HG03139 (cell line): ENCODE data around the gene PYGO1.
"Not testable (repeated sequence)": the region's sequence is repeated elsewhere in the genome, so short reads cannot be mapped to it uniquely, and the experiment has no call there.

Experiments
- ATAC-seq: cut with Tn5 transposase; IDR thresholded peaks from one replicate; pipeline ENCODE4 v1.9.1; 2021; ENCODE audit not compliant: unreplicated experiment

Gene PYGO1

DNA sequence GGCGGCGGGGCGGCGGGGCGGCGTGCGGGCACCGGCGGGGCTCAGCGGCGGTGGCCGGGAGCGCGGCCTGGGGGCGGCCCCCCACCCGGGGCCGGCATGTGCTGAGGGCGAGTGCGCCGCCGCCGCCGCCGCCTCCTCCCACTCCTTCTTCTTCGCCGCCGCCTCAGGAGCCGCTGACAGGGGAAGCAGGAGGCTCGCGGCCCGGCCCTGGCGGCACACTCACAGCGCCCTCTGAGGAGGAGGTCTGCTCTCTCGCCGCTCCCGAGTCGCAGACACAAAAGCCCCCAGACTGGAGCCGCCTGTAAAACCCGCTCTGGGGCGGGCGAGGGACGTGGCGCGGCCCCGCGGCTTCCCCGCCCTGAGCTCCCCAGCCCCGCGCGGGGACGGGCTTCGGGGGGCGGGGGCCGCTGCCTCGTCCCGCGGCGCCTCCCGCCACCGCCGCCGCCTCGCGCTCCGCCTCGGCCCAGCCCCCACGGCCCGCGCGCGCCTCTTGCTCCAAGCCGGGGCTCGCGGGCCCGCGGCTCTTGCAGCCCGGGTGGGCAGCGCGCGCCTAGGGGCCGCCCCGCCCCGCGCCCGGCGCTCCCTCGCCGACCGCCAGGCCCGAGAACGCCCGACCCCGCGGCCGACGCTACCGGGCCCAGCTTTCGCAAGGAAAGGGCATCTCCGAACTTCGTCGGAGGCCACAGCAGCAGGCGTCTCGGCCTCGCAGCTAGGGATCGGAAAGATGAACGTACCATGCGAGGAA lies at the start of gene PYGO1:
Gene PYGO1 (minus strand): TSS at position 276 of the 745 bp plus-strand sequence. CDS start 462 bp downstream, outside the sequence.
- ATAC-seq = no peak

GRCh38 chr15:55637086-55637485 lies 48.9 kb upstream of the PYGO1 start:
- ATAC-seq = no peak

DNA sequence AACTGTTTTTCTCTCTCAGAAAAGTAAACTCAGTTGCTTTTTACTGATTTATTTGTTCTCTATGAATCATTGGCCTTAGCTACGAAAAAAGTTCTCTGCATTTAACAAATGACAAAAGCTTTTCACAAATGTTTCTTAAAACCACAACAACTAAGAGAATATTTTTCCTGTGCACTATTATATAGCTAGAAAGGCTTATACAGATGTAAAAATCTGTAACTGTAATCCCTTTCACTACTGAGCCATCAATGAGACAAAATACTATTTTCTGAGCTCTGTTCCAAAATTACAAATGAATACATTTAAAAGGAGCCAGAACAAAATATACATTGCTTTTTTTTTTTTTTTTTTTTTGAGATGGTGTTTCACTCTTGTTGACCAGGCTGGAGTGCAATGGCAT lies 45.6 kb upstream of the PYGO1 start:
- no peak for ATAC-seq

GRCh38 chr15:55632434-55632833 lies 44.3 kb upstream of the PYGO1 start:
- no peak for ATAC-seq

- ATAC-seq = no peak
Measured at GRCh38 chr15:55630858-55631257, 42.7 kb upstream of the PYGO1 start.

DNA sequence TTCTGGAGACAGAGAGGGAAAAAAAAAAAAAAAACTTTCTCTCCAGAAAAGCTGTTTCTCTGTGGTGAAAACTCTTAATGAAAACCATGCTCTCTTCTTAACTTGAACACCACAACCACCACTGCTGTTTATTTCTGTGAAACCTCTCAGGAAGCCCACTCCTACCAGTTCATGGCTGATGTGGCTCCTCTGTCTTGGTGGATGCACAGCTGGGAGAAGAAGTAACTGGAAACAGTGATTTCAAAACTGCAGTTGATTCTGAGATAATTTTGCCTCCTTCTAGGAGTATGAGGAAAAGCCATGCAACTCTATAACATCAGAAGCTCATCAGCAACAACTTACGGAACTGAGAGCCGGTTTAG lies 40.2 kb upstream of the PYGO1 start:
- no peak for ATAC-seq

- no peak for ATAC-seq
Measured at GRCh38 chr15:55627730-55628368, 39.7 kb upstream of the PYGO1 start.

DNA sequence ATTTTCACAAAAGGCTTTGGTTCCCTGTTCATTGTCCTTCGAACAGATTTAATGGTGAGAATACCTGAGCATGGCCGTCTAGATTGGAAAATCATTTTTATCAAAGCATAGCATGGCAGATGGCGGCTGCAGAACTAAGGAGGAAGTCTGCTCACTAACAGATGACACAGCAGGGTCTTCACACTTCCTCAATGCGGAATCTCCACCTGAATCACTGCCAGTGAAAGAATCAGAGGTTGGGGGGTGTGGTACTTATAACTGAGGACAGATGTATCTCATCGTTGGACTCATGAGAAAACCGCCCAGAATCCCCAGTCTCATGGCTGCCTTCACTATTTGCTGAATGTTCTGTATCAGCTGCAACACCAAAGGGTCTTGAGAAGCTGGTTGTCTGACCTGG lies 31.6 kb upstream of the PYGO1 start:
- ATAC-seq = no peak

GRCh38 chr15:55618387-55618786 lies 30.2 kb upstream of the PYGO1 start:
- ATAC-seq = no peak

DNA sequence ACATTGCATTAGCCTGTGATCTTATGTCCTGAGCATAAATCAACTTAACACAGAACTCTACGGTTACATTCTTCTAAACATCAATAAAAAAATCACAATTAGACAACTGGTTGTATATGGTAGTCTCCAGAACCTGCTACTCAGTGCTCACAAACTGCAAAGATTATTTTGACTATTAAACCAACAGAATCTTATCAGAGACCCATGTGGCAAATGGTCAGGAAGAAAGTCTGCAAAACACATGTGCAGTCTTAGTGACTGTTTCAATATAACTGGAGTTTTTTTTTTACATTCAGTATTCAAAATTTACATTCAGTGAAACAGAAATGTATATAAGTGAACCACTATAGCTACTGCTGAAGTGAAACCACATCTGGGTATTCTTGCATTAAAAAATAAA lies 27.3 kb upstream of the PYGO1 start:
- no peak for ATAC-seq

DNA sequence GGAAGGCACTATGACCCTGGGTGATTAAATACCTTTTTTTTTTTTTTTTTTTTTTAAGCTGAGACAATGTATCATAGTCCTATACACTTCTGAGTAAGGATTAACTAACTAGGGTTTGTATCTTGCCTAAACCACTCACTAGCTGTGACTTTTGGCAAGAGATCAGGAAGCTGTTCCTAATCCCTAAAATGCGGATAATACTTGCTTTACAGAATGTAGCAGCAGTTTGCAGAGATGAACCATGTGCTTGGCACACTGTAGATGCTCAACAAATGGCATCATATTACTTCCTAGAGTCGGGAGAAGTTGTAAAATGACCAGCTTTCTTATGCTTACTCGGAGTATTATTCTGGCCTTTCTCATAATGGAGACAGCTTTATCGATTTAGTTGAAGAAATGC lies 25.6 kb upstream of the PYGO1 start:
- no peak for ATAC-seq

GRCh38 chr15:55606214-55606613 lies 18.1 kb upstream of the PYGO1 start:
- no peak for ATAC-seq

- no peak for ATAC-seq
Measured at GRCh38 chr15:55601374-55601773, 13.2 kb upstream of the PYGO1 start.

DNA sequence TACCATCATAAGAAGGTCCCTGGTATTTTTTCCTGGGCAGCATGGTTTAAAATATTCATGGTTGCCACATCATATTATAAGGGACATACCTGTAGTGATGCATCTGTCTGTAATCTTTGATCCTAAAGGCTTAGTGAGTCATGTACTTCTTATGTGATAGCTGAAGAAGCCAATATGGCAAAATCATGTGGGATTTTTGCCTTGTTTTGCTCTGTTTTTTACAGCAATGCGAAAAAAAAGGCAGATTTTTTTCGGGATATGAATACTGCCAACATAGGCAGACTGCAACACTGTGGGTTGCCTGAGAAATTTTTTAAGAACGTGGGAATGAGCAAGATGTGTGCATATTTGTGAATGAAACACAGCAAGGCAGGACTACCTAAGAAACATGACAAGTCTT lies 11.3 kb upstream of the PYGO1 start:
- ATAC-seq = no peak

- not testable (repeated sequence) for ATAC-seq
Measured at GRCh38 chr15:55593019-55593418, 4.9 kb upstream of the PYGO1 start.

GRCh38 chr15:55590788-55591187 lies 2.6 kb upstream of the PYGO1 start:
- ATAC-seq = no peak

DNA sequence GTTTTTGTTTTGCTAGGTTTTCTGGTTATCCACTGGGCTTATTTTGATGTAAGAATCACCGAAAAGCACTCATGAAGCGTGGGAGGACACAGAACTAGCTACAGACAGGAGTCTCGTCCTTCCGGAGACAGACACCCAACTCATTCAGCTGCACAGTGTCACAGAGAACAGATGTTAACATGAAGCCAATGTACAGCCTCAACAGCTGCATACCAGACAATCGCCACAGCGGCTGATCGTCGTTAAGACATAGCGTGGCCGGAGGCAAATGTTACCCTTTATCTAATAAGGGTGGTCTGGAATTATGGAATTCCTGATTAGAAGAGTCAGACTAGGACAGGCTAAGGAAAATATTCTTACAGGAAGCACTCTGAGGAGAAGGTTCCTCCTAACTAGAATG lies 1.1 kb upstream of the PYGO1 start:
- no peak for ATAC-seq

DNA sequence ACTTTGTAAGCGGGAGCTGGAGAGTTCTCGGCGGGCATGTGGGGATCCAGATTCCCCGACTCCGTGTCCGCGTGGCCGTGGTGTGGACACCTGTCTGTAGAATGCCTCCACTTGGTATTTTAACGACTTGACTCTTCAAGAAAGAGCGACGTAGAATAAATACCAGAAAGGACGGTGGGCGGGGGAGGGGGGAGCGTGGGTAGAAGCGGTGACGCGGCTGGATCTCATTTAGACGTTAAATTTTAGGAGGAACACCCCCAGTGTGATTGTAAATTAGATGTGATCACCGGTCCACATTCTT lies 620 bp upstream of the PYGO1 start:
- ATAC-seq = no peak

DNA sequence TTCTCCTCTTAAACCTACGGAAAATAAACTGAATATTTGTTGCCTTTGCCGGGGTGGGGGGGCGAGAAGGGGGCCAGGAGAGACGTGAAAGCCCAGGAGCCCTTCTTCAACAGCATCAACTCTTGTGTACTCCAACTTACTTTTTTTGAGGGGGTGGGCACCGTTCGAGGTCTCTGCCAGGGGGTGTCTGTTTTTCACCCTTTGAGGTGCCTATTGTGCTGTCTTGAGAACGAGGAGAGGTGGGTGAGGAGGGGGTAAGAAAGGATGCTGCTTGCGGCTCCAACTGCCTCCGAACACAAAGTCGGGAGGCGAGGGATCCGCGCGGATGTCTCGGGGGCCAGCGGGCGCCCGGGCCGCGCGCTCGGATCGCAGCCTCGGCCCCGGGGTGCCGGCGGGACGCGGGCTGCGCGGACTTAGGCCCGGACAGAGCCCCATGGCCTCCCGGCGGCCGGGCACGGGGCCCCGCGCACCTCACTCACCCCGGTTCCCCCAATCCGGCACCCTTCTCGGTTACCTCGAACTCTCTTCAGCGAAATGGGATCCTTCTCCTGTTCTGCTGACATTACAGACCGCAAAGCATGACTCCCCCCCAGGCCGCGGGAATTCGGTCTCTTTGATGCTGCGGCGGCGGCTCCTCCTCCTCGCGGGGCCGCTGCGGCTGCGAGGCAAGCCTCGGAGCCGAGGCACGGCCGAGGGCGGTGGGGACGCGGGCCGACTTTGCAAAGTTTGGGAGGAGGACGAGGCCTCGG lies 650 bp downstream of the PYGO1 start:
- no peak for ATAC-seq

DNA sequence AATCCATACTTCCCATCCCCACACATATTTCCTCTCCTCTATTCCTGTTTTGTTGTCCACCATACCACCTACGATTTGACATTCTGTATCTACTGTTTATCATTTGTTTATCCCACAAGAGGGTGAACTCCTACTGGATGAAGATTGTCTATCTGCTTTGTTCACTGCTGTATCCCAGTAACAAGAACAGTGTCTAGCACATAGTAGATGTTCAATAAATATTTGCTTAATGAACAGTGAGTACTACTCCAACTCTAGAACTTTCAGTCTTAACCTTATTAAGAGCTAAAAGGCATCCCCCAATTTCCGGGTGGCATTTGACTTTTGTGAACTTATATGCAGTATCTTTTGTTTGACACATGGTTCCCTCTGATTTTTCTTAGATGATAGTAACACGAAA lies 1.3 kb downstream of the PYGO1 start:
- ATAC-seq = no peak

DNA sequence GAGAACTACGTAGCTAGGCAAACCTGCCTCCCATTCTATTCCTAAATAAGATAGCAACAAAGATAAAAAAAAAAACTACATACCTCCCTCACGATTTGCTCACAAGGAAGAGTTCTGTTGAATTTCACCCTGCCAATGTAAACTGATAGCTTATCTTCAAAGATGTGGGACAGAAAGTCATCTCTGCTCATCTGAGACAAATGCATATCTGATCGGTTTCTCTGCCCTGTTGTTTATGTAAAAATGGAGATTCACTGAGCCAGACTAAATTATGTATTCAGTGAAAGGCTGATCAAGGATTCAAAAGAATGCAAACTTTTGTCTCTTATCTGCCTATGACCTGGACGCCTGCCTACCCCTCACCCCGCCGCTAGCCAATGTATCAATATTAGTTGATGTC lies 11.2 kb downstream of the PYGO1 start:
- no peak for ATAC-seq

- ATAC-seq = no peak
Measured at GRCh38 chr15:55574096-55574495, 14.0 kb downstream of the PYGO1 start.
